H1 (cell line): ENCODE measurements around the gene RAB39B. TPM values are rescaled to one million over a fixed set of nuclear protein-coding genes. Genes with fewer than 3 reads are reported as not detected.
"Not testable (repeated sequence)": the region's sequence is repeated elsewhere in the genome, so short reads cannot be mapped to it uniquely, and the experiment has no call there.

Source experiments
- CTCF ChIA-PET: fragments of 300-600 bp; sonication (Branson Sonifier 250); formaldehyde crosslinking; loops from one replicate; lab custom pipeline; 2021; ENCODE audit not compliant: partially characterized antibody; lab: Charles Lee
- POLR2A ChIA-PET: fragments of 300-600 bp; sonication (Branson Sonifier 250); formaldehyde crosslinking; loops from one replicate; lab custom pipeline; 2021; ENCODE audit warnings: inconsistent platforms; ENCODE audit not compliant: partially characterized antibody; lab: Charles Lee
- DNase-seq, 2 experiments: peaks; one replicate each; pipeline versions ENCODE4 v3.0.0 to v3.0.0-alpha.2; 2010 to 2022; ENCODE audit warnings: low spot score in 2 of 2, low read depth in 1 of 2, mixed read lengths in 1 of 2
- FAIRE-seq: peaks from 2 replicates; lab custom pipeline; 2011; peaks lifted over from hg19 to GRCh38; lab: Jason Lieb, UNC
- H2AFZ ChIP-seq: 2 replicates; pipeline ENCODE4 v1.8.1; 2012; ENCODE audit warnings: low read length, inconsistent platforms
- H2AK5ac ChIP-seq: 2 replicates; pipeline ENCODE4 v1.6.1; 2013; ENCODE audit warnings: low read depth, low read length
- H2BK120ac ChIP-seq: replicated peaks from 2 replicates; pipeline ENCODE3; 2013; ENCODE audit warnings: low read depth, low read length, inconsistent platforms
- H2BK12ac ChIP-seq: 2 replicates; pipeline ENCODE4 v1.6.1; 2013; ENCODE audit warnings: low read depth, low read length
- H2BK15ac ChIP-seq: 2 replicates; pipeline ENCODE4 v1.6.1; 2013; ENCODE audit warnings: low read length
- H2BK20ac ChIP-seq: 2 replicates; pipeline ENCODE4 v1.6.1; 2013; ENCODE audit warnings: low read length
- H2BK5ac ChIP-seq: 2 replicates; pipeline ENCODE4 v1.6.1; 2013; ENCODE audit warnings: low read depth, low read length
- H3K14ac ChIP-seq: 2 replicates; pipeline ENCODE4 v1.6.1; 2013; ENCODE audit warnings: inconsistent platforms; ENCODE audit not compliant: insufficient read length
- H3K18ac ChIP-seq: 2 replicates; pipeline ENCODE4 v1.6.1; 2013; ENCODE audit warnings: low read length; ENCODE audit errors: extremely low read depth
- H3K23ac ChIP-seq: 2 replicates; pipeline ENCODE4 v1.6.1; 2013; ENCODE audit warnings: inconsistent platforms; ENCODE audit not compliant: insufficient read length
- H3K23me2 ChIP-seq: 2 replicates; pipeline ENCODE4 v1.6.1; 2013; ENCODE audit warnings: low read depth, low read length
- H3K27ac ChIP-seq: 2 replicates; pipeline ENCODE4 v1.6.1; 2011; ENCODE audit warnings: low read depth, low read length, inconsistent platforms
- H3K27me3 ChIP-seq, 4 experiments: replicated peaks in 1 of 4; 1 replicate in 1 of 4; 2 replicates in 3 of 4; pipeline versions ENCODE4 v1.6.1 to v1.8.1; 2011 to 2013; ENCODE audit warnings: low read length in 3 of 4, mild to moderate bottlenecking in 3 of 4, inconsistent platforms in 2 of 4, mixed read lengths in 2 of 4, moderate library complexity in 1 of 4; ENCODE audit not compliant: control insufficient read depth in 3 of 4, insufficient read depth in 3 of 4; ENCODE audit errors: extremely low read depth in 1 of 4
- H3K36me3 ChIP-seq, 4 experiments: 2 replicates each; pipeline versions ENCODE4 v1.6.1 to v1.8.1; 2011 to 2013; ENCODE audit warnings: mild to moderate bottlenecking in 4 of 4, low read length in 3 of 4, moderate library complexity in 2 of 4, control low read depth in 1 of 4, inconsistent platforms in 1 of 4; ENCODE audit not compliant: insufficient read depth in 4 of 4, control insufficient read depth in 2 of 4
- H3K4ac ChIP-seq: replicated peaks from 2 replicates; pipeline ENCODE3; 2013; ENCODE audit warnings: low read length, low read depth, mixed read lengths, inconsistent platforms; ENCODE audit not compliant: insufficient read length
- H3K4me1 ChIP-seq, 4 experiments: replicated peaks in 1 of 4; 1 replicate in 1 of 4; 2 replicates in 3 of 4; pipeline versions ENCODE4 v1.6.1 to v1.8.1; 2011 to 2013; ENCODE audit warnings: low read length in 3 of 4, inconsistent platforms in 2 of 4, mixed read lengths in 1 of 4; ENCODE audit not compliant: insufficient read depth in 4 of 4, control insufficient read depth in 3 of 4
- H3K4me2 ChIP-seq, 2 experiments: 2 replicates each; pipeline versions ENCODE4 v1.6.1 to v1.8.1; 2011 to 2013; ENCODE audit warnings: low read depth in 2 of 2, low read length in 2 of 2, control low read depth in 1 of 2, inconsistent platforms in 1 of 2, mild to moderate bottlenecking in 1 of 2; ENCODE audit not compliant: insufficient read depth in 1 of 2
- H3K4me3 ChIP-seq, 4 experiments: fragments of 200-600, 300-600 bp in 1 of 4; sonication (generic), shearing (Covaris generic), sonication (Bioruptor Twin) in 1 of 4; 2 replicates each; pipeline versions ENCODE4 v1.5.1 to v1.8.1; 2011 to 2016; ENCODE audit warnings: low read length in 4 of 4, low read depth in 3 of 4, control low read depth in 2 of 4, inconsistent platforms in 2 of 4, mild to moderate bottlenecking in 2 of 4, mixed read lengths in 1 of 4, moderate library complexity in 1 of 4; ENCODE audit not compliant: insufficient read depth in 2 of 4; ENCODE audit errors: extremely low read depth in 1 of 4
- H3K56ac ChIP-seq: replicated peaks from 2 replicates; pipeline ENCODE3; 2013; ENCODE audit warnings: low read depth, mild to moderate bottlenecking, mixed read lengths, low read length, inconsistent platforms; ENCODE audit not compliant: insufficient read length
- H3K79me1 ChIP-seq: 2 replicates; pipeline ENCODE4 v1.6.1; 2013; ENCODE audit warnings: low read depth, low read length, control low read depth
- H3K79me2 ChIP-seq, 2 experiments: 2 replicates each; pipeline versions ENCODE4 v1.6.1 to v1.8.1; 2012 to 2013; ENCODE audit warnings: low read length in 2 of 2, mild to moderate bottlenecking in 2 of 2, inconsistent platforms in 1 of 2; ENCODE audit not compliant: insufficient read depth in 2 of 2, control insufficient read depth in 1 of 2
- H3K9ac ChIP-seq, 4 experiments: replicated peaks in 1 of 4; 1 replicate in 1 of 4; 2 replicates in 3 of 4; pipeline versions ENCODE4 v1.6.1 to v1.8.1; 2011 to 2013; ENCODE audit warnings: low read depth in 3 of 4, low read length in 3 of 4, control low read depth in 2 of 4, mild to moderate bottlenecking in 2 of 4, moderate library complexity in 2 of 4, inconsistent platforms in 1 of 4; ENCODE audit errors: extremely low read depth in 1 of 4
- H3K9me3 ChIP-seq, 2 experiments: 2 replicates each; pipeline versions ENCODE4 v1.6.1 to v1.8.1; 2012 to 2013; ENCODE audit warnings: mild to moderate bottlenecking in 2 of 2, moderate library complexity in 2 of 2, control low read depth in 1 of 2, inconsistent platforms in 1 of 2, low read depth in 1 of 2, low read length in 1 of 2, mixed read lengths in 1 of 2; ENCODE audit not compliant: insufficient read depth in 2 of 2
- H4K20me1 ChIP-seq, 2 experiments: replicated peaks in 1 of 2; 2 replicates each; pipeline versions ENCODE3 to v1.8.1; 2011 to 2013; ENCODE audit warnings: inconsistent platforms in 2 of 2, low read length in 2 of 2, mild to moderate bottlenecking in 1 of 2; ENCODE audit not compliant: insufficient read depth in 2 of 2, control insufficient read depth in 1 of 2
- H4K5ac ChIP-seq: 2 replicates; pipeline ENCODE4 v1.6.1; 2013; ENCODE audit warnings: low read length, low read depth, mixed read lengths, inconsistent platforms; ENCODE audit not compliant: insufficient read length
- H4K8ac ChIP-seq: 2 replicates; pipeline ENCODE4 v1.8.0; 2013; ENCODE audit warnings: mild to moderate bottlenecking, moderate library complexity, low read length, inconsistent platforms; ENCODE audit not compliant: insufficient read depth; ENCODE audit errors: extremely low read depth
- H4K91ac ChIP-seq: replicated peaks from 2 replicates; pipeline ENCODE3; 2013; ENCODE audit warnings: low read length, mixed read lengths, inconsistent platforms; ENCODE audit not compliant: insufficient read length
- WGBS, 2 experiments: shearing (Covaris generic) in 1 of 2; methylation state at CpG; one replicate each; pipeline versions ENCODE4 v1.1.6 to v1.1.7; 2013 to 2015; ENCODE audit warnings: low lambda C conversion rate in 2 of 2, mixed read lengths in 2 of 2, inconsistent platforms in 1 of 2, low coverage in 1 of 2, missing lambda C conversion rate in 1 of 2; ENCODE audit not compliant: insufficient replicate concordance in 2 of 2, insufficient coverage in 1 of 2, insufficient read length in 1 of 2; ENCODE audit errors: extremely low coverage in 1 of 2, missing lambda C conversion rate in 1 of 2; 5-methylcytosine and 5-hydroxymethylcytosine counted together
- polyA plus RNA-seq, 7 experiments: library from polyadenylated mRNA; depleted of rRNA in 3 of 7; stranded (reverse) in 5 of 7; unstranded in 2 of 7; fragments of >200 nt in 5 of 7; fragments of 200-250 nt in 2 of 7; gene quantifications; 1 replicate in 5 of 7; 2 replicates in 1 of 7; 4 replicates in 1 of 7; pipeline versions ENCODE4 v1.2.1 to v1.2.3, GENCODE V29; 2011 to 2013; ENCODE audit warnings: missing spikeins in 2 of 7, mixed read lengths in 2 of 7
- total RNA-seq: library from RNA; stranded (reverse); fragmentation: NEBNext Ultra II Directional; extraction: Animal tissue kit (Norgen Biotek cat#: 25700); gene quantifications from 2 replicates; pipeline ENCODE4 v1.2.1, GENCODE V29; 2021

RAB39B gene
- total and polyA plus RNA-seq, 2 of the 8 experiments (the other 6 are each of a cell fraction or from before 2014, with no cell fraction given) = 3.1 to 9.3 TPM

GRCh38 chrX:155267995-155268394, 3.7 kb upstream of the RAB39B start:
- H2BK120ac ChIP-seq, H4K20me1 ChIP-seq, H4K5ac ChIP-seq, H3K56ac ChIP-seq, H2AFZ ChIP-seq, H2BK20ac ChIP-seq, H2BK15ac ChIP-seq, FAIRE-seq, H3K4me2 ChIP-seq, H3K9me3 ChIP-seq, H4K8ac ChIP-seq, H3K4ac ChIP-seq, H3K79me1 ChIP-seq, H3K4me1 ChIP-seq, DNase-seq, H3K23ac ChIP-seq, H3K36me3 ChIP-seq, H2AK5ac ChIP-seq, POLR2A ChIA-PET, H3K79me2 ChIP-seq, H3K14ac ChIP-seq, H4K91ac ChIP-seq, H2BK5ac ChIP-seq, H3K23me2 ChIP-seq, H3K4me3 ChIP-seq, H2BK12ac ChIP-seq, H3K18ac ChIP-seq, H3K27me3 ChIP-seq, H3K9ac ChIP-seq, H3K27ac ChIP-seq: not testable (repeated sequence)
- CTCF ChIA-PET = interaction anchor here (0.8 kb wide), 1 partner anchor 16 kb away, joined by 5 read pairs; no protein-coding TSS in a partner anchor
- 100% methylated on average over 1 of the region's 1 CpG; no CpG with 5 or more reads in 1 of the 2 experiments for WGBS, 2 experiments
